Measurements from ENCODE around the gene KRTAP22-1.

KRTAP22-1 gene

DNA sequence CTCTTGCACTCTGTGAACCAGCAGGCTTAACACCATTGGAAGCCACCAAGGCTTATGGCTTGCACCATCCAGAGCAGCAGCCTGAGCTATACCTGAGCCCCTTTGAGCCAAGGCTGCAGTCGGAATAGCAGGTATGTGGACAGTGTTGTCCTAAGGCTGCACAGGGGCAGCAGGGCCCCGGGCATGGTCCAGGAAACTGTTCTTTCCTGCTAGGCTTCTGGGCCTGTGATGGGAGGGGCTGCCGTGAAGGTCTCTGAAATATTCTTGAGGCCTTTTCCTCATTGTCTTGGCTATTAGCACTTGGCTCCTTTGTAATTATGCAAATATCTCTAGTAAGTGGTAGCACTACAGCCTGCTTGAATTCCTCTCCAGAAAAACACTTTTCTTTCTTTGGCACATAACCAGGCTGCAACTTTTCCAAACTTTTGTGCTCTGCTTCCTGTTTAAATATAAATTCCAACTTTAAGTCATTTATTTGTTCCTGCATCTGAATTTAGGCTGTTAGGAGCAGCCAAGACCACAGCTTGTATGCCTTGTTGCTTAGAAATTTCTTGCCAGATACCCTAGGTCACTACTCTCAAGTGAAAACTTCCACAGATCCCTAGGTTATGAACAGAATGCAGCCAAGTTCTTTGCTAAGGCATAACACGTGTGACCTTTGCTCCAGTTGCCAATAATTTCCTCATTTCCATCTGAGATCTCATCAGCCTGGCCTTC, 24.7 kb downstream of the KRTAP22-1 start:
- DNase-seq (ENCODE audit: low spot score), result no peak

- DNase-seq (ENCODE audit: low spot score), result no peak
Observed at GRCh38 chr21:30628109-30628508, 27.2 kb downstream of the KRTAP22-1 start.

GRCh38 chr21:30629200-30629599, 28.3 kb downstream of the KRTAP22-1 start:
- DNase-seq (ENCODE audit: low spot score), result no peak

GRCh38 chr21:30634906-30635305, 34.0 kb downstream of the KRTAP22-1 start, which contains the start of gene KRTAP20-2:
Gene KRTAP20-2 (plus strand): TSS chr21:30635206. CDS start chr21:30635264, 58 bp downstream.
- DNase-seq (ENCODE audit: low spot score), result no peak

DNA sequence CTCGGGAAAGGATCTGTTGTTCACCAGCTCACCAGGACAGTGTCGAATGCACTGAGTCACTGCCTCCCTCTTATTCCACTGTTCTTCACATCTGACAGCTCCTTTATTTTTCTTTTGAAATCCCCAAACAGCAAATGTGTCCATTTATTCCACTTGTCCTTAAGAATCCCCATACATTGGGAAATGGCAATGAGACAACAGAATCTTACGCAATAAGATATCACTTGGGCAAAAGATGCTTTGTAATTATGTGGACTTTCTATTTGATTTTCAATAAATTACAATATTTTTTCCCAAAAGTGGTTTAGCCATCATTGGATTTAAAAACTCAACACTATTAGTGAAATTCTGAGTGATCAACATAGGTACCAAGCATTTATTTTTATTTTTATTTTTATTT, 37.8 kb downstream of the KRTAP22-1 start:
- no peak for DNase-seq (ENCODE audit: low spot score)

GRCh38 chr21:30642564-30642963, 41.7 kb downstream of the KRTAP22-1 start, which contains the start of gene KRTAP20-3:
Gene KRTAP20-3 (plus strand): TSS chr21:30642864.
- DNase-seq (ENCODE audit: low spot score), result no peak

DNA sequence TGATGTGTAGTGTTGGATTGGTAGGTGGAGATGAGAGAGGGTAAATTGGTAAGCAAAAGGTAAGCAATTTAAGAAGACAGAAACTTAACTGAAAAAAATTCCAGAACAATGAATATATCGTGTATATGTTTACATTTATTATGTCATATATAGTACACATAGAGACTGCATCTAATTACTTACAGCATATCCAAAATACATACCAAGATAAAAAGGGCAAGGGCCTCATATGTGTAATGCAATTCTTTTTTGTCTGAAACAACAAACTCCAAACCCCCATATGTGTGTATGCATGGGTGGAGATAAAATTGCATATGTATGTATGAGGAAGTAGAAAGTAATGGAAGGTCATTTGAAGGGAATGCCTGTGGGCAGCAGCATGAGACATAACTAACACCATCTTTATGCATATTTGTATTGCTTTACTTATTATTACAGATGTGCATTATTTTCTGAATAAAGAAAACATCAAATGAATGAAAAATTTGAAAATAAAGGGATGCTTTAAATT, 46.1 kb downstream of the KRTAP22-1 start:
- no peak for DNase-seq (ENCODE audit: low spot score)

Data from left forelimb (tissue), 1 donor.